Ovary (tissue), 9 donors: ENCODE results near the gene HECW1. TPM values are rescaled to one million over a fixed set of nuclear protein-coding genes. Genes with fewer than 3 reads are reported as not detected.
"Not testable (repeated sequence)": the region's sequence is repeated elsewhere in the genome, so short reads cannot be mapped to it uniquely, and the experiment has no call there.

Experiments
- DNase-seq, 5 donors: peaks; one replicate each; pipeline ENCODE4 v3.0.0-alpha.2; 2019 to 2020
- H3K27ac ChIP-seq, 2 donors: fragments of 200-600 bp; one replicate each; pipeline versions ENCODE4 v1.5.1 to v1.8.0; 2019 to 2022
- H3K27me3 ChIP-seq: fragments of 200-600 bp; one replicate; pipeline ENCODE4 v1.8.0; 2022
- H3K36me3 ChIP-seq: fragments of 200-600 bp; sonication (generic); one replicate; pipeline ENCODE4 v1.5.1; 2019
- H3K4me1 ChIP-seq: one replicate; pipeline ENCODE4 v1.8.1; 2013; ENCODE audit warnings: mild to moderate bottlenecking, moderate library complexity; ENCODE audit not compliant: insufficient read depth
- H3K4me3 ChIP-seq: fragments of 200-600 bp; sonication (generic); one replicate; pipeline ENCODE4 v1.5.1; 2017
- H3K9me3 ChIP-seq, 2 donors: fragments of 200-600 bp in 1 of 2; sonication (generic) in 1 of 2; one replicate each; pipeline versions ENCODE4 v1.5.1 to v1.8.1; 2013 to 2019; ENCODE audit warnings: mild to moderate bottlenecking in 1 of 2, moderate library complexity in 1 of 2
- CTCF ChIP-seq, 3 donors: fragments of 450-650 bp in 2 of 3; fragments of 200-600 bp in 1 of 3; IDR thresholded peaks; one replicate each; pipeline versions ENCODE4 v1.5.1 to v1.8.0; 2016 to 2022; ENCODE audit warnings: antibody characterized with exemption in 3 of 3, mild to moderate bottlenecking in 1 of 3
- EP300 ChIP-seq: sonication (generic); formaldehyde crosslinking; IDR thresholded peaks from one replicate; pipeline ENCODE4 v1.6.1; 2017; ENCODE audit warnings: antibody characterized with exemption
- POLR2A ChIP-seq: fragments of 450-650 bp; IDR thresholded peaks from one replicate; pipeline ENCODE4 v1.6.1; 2017; ENCODE audit warnings: antibody characterized with exemption, mild to moderate bottlenecking, moderate library complexity
- WGBS, 3 donors: extraction: QIAGEN DNeasy Blood & Tissue Kit in 1 of 3; methylation state at CpG; one replicate each; pipeline versions ENCODE4 v1.1.5 to v1.1.7; 2013 to 2017; 5-methylcytosine and 5-hydroxymethylcytosine counted together
- intact Hi-C, 4 donors: fragments of 100-400 bp; cut with DNase I; formaldehyde crosslinking; loops; one replicate each; pipeline versions ENCODE4 v1.11.0 to v1.15.1; 2022 to 2023
- polyA plus RNA-seq, 2 donors: library from polyadenylated mRNA; stranded (reverse); fragments of 200-250 nt in 1 of 2; fragments of 350-450 nt in 1 of 2; fragmentation: Illumina TruSeq in 1 of 2; extraction: RNeasy Lipid Tissue Mini Kit (QIAGEN cat#74804) in 1 of 2; gene quantifications; one replicate each; pipeline ENCODE4 v1.2.3, GENCODE V29; 2013 to 2014
- total RNA-seq, 7 donors: library from RNA; depleted of rRNA in 2 of 7; stranded (reverse); fragments of >200 nt in 2 of 7; fragmentation: NEBNext Ultra II Directional in 3 of 7; extraction: Animal tissue kit (Norgen Biotek cat#: 25700) in 3 of 7; gene quantifications; one replicate each; pipeline versions ENCODE4 v1.1.0 to v1.2.4, GENCODE V29; 2016 to 2023
- donor health status: DM: no; HTN: no; CAD: no; lungs with moderate emphysema.
- donor health status: DM: no; HTN: no; CAD: no.
- donor health status: Bipolar disorder and iron deficiency.
- donor health status: DM: yes; HTN: yes; CAD: no.
- donor health status: DM: no; HTN: no; CAD: no.
- donor health status: DM: yes; HTN: yes; CAD: no.

Gene HECW1
- total and polyA plus RNA-seq, 9 donors = 0.31 to 6.4 (median 1.8) TPM; not detected in 1

GRCh38 chr7:43482679-43483252 is 370.3 kb downstream of the HECW1 start:
- intact Hi-C loops = no loop called here
- 87 to 93% (median 92%) methylated on average over 5 of the region's 5 CpGs for WGBS, 3 donors
- DNase-seq = no peak
- H3K36me3 ChIP-seq = no peaks in the 10 kb centered on the region
- no peak overlapping the region for H3K27ac ChIP-seq
- no peaks in the 10 kb centered on the region for H3K27me3 ChIP-seq
- H3K4me1 ChIP-seq = no peaks in the 10 kb centered on the region
- no peak overlapping the region for H3K4me3 ChIP-seq
- no peaks in the 10 kb centered on the region for H3K9me3 ChIP-seq
- TF ChIP-seq EP300 = no peak
- no peak for TF ChIP-seq POLR2A
- TF ChIP-seq CTCF (IDR thresholded peaks at IDR 0.05) = no peak

GRCh38 chr7:43484678-43485395 is 372.4 kb downstream of the HECW1 start:
- TF ChIP-seq POLR2A (no peak), EP300 (no peak), CTCF (IDR thresholded peaks at IDR 0.05) (no peak)
- H3K27ac ChIP-seq = no peak overlapping the region
- H3K4me3 ChIP-seq = no peak overlapping the region
- no peaks in the 10 kb centered on the region for H3K36me3 ChIP-seq
- no peak for DNase-seq
- no peaks in the 10 kb centered on the region for H3K9me3 ChIP-seq
- no peaks in the 10 kb centered on the region for H3K27me3 ChIP-seq
- intact Hi-C loops = no loop called here
- H3K4me1 ChIP-seq = no peaks in the 10 kb centered on the region
- 74 to 77% (median 74%) methylated on average over 6 of the region's 6 CpGs for WGBS, 3 donors

DNA sequence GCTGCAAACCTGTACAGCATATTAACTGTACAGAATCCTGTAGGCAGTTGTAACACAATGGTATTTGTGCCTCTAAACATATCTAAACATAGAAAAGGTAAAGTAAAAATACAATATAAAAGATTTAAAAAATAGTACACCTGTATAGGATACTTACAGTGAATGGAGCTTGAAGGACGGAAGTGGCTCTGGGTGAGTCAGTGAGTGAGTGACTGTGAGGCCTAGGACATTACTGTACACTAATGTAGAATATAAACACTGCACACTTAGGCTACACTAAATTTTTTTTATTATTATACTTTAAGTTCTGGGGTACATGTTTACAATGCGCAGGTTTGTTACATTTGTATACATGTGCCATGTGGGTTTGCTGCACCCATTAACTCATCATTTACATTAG is 373.1 kb downstream of the HECW1 start:
- Histone ChIP-seq H3K4me3 (no peak overlapping the region), H3K4me1 (no peaks in the 10 kb centered on the region), H3K36me3 (no peaks in the 10 kb centered on the region), H3K27me3 (no peaks in the 10 kb centered on the region), H3K27ac (no peak overlapping the region), H3K9me3 (no peaks in the 10 kb centered on the region)
- intact Hi-C loops = no loop called here
- TF ChIP-seq CTCF (IDR thresholded peaks at IDR 0.05) (no peak), POLR2A (no peak), EP300 (no peak)
- 97 to 100% (median 99%) methylated on average over 2 of the region's 2 CpGs for WGBS, 3 donors
- no peak for DNase-seq

GRCh38 chr7:43486008-43486407 is 373.6 kb downstream of the HECW1 start:
- DNase-seq, intact Hi-C loops, H3K4me3 ChIP-seq, H3K36me3 ChIP-seq, H3K27ac ChIP-seq, H3K4me1 ChIP-seq, H3K27me3 ChIP-seq, H3K9me3 ChIP-seq: not testable (repeated sequence)
- 87 to 98% (median 91%) methylated on average over 5 of the region's 5 CpGs for WGBS, 3 donors

DNA sequence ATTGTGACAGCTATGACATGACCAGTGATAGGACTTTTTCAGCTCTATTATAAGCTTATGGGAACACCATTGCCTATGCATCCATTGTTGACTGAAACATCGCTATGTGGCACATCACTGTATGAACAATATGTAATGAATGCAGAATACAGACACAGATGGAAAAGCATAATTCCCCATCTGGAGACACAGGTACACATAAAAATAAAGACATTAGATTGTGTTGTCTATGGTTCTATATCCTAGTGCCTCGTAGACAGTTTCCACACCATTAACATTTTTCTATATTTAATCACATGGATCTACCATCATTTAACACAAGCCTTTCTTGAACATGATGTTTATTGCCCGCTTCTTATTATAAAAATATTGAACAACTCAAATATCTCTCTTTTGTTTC is 374.2 kb downstream of the HECW1 start:
- intact Hi-C loops = no loop called here
- H3K4me3 ChIP-seq = no peak overlapping the region
- DNase-seq = no peak
- no peaks in the 10 kb centered on the region for H3K4me1 ChIP-seq
- no peak overlapping the region for H3K27ac ChIP-seq
- TF ChIP-seq POLR2A (no peak), EP300 (no peak), CTCF (IDR thresholded peaks at IDR 0.05) (no peak)
- H3K9me3 ChIP-seq = no peaks in the 10 kb centered on the region
- no peaks in the 10 kb centered on the region for H3K27me3 ChIP-seq
- no peaks in the 10 kb centered on the region for H3K36me3 ChIP-seq
- WGBS, 3 donors = 49 to 61% (median 53%) methylated on average over 3 of the region's 3 CpGs
